ENCODE results near the gene MRC2.

- no peak for TF ChIP-seq CTCF (IDR thresholded peaks at IDR 0.05)
- no peak for TF ChIP-seq POLR2A (IDR thresholded peaks at IDR 0.05)
Measured at GRCh38 chr17:62666061-62666800, 38.8 kb downstream of the MRC2 start.
